Hematopoietic multipotent progenitor cell treated with erythropoietin and hydrocortisone succinate and interleukin-3 and kit ligand, for 17 days (in vitro differentiated cells): ENCODE data around the gene ZHX3.

ENCODE experiments used
- DNase-seq: peaks from one replicate; pipeline ENCODE4 v3.0.0-alpha.2; 2015; ENCODE audit warnings: low spot score

Gene ZHX3

DNA sequence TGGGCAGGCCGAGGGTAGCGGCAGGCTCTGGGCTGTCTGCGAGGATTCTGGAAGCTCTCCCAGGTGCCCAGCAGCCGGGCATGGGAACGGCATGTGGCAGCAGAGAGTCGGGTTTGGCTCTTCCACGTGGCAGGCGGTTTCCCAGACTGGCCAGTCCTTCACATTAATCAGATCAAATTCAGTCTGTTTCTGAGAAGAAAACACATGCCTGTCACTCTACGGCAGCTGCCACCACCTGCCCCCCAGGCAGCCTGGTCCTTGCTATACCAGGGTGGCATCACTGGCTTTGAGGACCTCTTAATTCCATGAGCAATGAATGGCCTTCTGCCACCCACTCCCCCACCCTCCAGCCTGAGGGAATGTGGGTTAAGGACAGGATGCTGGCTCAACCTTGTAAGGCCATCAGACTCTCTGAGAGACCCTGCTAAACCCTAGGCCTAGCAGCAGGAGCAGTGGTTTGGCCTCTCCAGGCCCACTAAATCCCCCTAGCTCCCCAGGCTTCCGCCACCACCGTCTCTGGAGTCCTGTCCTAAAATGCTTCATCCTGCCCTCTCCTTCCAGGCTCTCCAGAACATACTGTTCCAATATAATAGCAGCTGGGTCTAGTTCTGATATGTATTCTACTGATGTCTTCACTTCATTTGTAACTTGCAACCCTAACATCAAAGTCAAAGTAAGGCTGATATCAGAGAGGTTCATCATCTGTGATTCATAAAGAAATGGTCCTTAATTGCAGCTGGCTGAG is 132.3 kb downstream of the ZHX3 start:
- DNase-seq = no peak

DNA sequence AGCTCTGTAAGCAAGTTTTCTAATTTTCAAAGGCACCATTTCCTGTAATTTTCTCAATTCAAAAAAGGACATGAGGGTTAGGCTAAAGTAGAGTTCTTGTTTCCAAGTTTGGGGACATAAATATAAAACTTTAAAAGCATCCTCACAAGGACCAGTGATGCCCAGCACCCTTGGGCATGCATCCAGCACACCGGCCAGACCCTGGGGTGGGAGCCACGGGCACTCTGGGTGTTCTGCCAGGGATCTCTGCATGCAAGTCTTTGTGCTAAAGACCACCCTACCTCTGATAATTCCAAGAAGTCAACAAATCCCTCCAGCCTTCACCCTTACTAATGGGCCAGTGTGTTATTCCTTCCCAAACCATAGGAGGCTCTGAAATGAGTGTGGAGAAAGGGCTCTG is 133.7 kb downstream of the ZHX3 start:
- no peak for DNase-seq

DNA sequence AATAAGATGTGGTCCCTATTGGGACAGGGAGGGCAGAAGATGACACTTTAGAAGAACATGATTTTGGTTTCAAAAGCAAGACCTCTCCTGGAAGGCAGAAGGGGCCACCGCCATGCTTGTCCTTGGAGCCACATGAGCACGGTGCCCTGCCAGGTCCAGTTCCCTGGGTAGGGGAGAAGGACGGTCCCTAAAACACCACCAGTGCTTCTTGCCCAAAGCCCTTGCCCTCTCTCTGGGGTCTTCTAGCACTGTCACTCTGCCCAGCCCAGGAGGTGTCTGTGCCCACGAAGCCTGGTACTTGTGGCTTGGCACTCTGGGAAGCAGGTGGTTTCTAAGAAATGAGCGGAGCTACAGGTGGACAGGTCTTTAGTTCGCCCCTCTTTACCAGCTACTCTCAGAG is 134.1 kb downstream of the ZHX3 start:
- no peak for DNase-seq

GRCh38 chr20:41182296-41183212 is 135.0 kb downstream of the ZHX3 start:
- no peak for DNase-seq

DNA sequence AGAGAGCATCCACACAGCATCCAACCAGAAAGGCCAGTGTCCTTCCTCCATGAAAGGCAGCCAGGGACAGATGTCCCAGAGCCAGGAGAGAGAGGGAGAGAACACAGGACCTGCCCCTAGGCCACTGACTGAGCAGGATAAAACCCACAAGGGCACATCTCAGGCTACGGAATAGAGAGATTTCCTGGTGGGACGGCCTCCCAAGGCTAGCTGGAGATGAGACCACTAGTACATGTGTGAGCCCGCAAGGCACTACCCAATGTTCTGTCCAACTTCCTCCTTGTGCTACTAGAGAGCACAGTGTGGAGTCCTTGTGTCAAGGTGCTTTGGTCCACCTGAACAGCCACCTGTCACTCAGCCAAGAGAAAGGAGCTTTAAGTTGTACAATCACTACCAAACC is 136.0 kb downstream of the ZHX3 start:
- no peak for DNase-seq

- DNase-seq = no peak
Observed at GRCh38 chr20:41180599-41181333, 136.8 kb downstream of the ZHX3 start.

GRCh38 chr20:41179961-41180360 is 137.6 kb downstream of the ZHX3 start:
- DNase-seq = no peak

DNA sequence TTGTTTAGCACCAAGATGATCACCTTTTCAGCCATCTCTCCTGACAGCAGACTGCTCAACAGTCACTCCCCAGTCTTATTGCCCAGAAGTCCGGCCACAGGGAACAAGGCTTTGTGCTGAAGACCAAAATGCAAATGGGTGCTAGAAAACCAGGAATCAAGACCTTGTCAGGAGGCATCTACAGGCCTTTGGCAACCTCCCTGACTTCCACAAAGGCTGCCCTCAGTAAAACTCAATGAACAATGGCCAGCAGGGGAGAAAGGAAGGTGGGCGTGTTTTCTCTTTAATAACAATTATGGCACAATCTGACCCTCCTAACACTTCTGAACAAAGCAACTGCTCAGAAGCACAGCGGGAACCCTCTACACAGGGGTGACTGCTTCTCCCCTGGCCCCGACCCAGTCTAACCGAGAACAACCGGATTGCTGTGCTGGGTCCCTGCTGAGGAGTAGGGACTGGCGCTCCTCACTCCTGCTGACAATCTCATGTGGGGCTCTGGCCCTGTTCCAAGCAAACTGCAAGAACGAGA is 138.6 kb downstream of the ZHX3 start:
- DNase-seq = no peak

DNA sequence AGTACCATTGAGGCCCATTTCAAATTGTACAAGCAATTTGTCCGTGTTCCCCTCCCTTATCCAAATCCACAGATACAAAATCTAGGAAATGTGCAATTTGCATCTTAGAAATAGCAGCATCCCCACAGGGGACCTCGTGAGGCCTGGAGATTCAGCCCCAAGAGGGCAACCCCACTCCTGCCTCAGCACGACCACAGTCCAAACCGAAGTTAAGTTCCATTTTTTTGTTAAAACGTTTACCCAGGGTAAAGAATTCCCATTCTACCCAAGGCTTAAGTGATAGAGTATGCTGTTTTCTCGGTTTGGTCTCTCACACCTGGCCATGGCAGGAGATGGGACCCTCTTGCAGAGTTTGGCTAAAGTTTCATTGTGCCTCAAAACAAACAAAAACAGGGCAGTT is 139.0 kb downstream of the ZHX3 start:
- DNase-seq = no peak

DNA sequence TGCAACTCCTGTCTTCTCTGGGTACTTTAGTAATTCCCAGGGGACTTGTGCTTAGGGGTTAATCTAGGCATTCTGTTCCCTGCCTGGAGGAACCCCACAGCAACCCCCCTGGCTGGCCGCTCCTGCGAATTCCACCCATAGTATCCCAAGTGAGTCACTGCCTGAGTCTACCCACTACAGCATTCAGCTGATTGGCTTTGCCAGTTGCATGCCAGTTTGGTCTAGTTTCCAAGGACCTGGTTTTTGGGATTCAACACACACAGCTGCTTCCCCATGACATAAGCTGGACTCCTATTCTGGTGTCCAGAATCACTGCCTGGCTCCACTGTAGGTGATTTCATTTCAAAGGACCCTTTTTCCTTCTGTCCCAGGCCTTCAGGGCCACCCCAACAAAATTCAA is 139.9 kb downstream of the ZHX3 start:
- DNase-seq = no peak

GRCh38 chr20:41176711-41177552 is 140.6 kb downstream of the ZHX3 start:
- DNase-seq = no peak

DNA sequence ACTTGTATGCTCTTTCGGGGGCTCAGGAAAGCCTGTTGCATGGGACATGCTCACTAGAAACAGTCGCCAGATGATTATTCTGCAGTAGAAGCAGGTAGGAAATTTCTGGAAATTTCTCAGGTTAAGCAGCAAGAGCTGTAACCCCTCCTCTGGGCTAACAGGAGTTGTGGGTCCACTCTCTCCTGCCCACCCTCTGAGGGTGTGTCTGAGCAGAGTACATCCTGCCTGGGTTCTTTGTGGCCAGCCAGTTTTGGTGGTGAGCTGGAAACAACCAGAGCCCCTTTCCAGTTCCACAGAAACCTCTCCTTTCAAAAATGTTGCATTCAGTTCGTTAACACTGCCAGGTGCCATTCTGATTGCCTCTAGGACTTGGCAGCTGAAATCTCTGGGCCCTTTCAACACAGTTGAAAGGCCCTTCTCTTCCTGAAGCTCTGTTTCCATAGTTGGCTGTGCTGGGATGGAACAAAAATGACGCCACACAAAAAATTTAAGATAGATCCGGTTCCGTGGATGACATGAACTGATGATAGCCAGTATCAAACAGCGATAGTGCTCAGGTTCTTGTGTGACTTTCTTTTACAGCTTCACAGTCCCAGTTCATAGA is 141.7 kb downstream of the ZHX3 start:
- DNase-seq = no peak

- no peak for DNase-seq
Observed at GRCh38 chr20:41175201-41175651, 142.3 kb downstream of the ZHX3 start.

DNA sequence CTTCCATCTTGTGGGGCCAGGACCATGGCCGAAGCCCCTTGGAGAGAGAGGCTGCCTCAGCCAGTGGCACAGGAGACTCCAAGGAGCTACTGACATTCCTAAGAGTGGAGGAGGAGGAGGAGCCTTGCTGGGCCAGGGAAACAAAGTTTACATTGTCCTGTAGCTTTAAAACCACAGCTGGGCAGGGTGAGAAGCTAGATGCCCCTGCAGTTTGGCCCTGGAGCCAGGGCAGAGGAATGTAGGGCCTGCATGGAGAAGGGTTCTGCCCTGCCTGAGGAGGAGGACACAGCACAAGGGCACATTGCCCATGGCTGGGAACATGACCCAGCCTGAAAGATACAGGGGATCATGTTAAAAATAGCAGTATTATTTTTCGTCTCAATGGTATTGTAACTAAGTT is 142.7 kb downstream of the ZHX3 start:
- no peak for DNase-seq

- no peak for DNase-seq
Observed at GRCh38 chr20:41174373-41174772, 143.2 kb downstream of the ZHX3 start.

- DNase-seq = no peak
Observed at GRCh38 chr20:41173791-41174341, 143.7 kb downstream of the ZHX3 start.

GRCh38 chr20:41173161-41173721 is 144.3 kb downstream of the ZHX3 start:
- peak; percentile 62 for DNase-seq

DNA sequence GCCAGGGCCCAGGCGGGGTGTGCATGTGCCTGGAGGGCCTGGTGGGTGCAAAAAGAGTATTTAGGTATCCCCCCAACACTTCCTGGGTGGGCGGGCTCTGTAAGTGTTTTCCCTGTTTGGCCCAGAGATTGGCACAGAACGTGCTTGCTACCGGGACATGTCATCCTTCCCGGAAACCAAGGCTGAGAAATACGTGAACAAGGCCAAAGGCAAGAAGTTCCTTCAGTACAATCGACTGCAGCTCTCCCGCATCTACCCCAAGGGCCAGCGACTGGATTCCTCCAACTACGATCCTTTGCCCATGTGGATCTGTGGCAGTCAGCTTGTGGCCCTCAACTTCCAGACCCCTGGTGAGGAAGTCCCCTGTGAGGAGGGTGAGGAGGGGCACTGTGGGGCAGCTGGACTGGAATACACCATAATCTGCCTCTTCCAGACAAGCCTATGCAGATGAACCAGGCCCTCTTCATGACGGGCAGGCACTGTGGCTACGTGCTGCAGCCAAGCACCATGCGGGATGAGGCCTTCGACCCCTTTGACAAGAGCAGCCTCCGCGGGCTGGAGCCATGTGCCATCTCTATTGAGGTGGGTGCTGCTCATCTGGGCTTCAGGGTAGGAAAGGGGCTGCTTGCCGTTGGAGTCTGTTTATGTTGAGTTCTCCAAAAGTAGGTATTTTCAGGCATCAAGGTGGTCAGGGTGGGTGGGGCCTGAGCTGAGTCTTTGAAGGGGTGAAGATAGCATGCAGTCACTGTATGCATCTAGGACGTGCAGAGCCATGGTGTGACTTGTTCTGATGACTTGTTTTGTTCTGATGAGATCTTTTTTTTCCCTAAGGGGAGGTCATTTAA is 145.0 kb downstream of the ZHX3 start:
- DNase-seq = no peak

DNA sequence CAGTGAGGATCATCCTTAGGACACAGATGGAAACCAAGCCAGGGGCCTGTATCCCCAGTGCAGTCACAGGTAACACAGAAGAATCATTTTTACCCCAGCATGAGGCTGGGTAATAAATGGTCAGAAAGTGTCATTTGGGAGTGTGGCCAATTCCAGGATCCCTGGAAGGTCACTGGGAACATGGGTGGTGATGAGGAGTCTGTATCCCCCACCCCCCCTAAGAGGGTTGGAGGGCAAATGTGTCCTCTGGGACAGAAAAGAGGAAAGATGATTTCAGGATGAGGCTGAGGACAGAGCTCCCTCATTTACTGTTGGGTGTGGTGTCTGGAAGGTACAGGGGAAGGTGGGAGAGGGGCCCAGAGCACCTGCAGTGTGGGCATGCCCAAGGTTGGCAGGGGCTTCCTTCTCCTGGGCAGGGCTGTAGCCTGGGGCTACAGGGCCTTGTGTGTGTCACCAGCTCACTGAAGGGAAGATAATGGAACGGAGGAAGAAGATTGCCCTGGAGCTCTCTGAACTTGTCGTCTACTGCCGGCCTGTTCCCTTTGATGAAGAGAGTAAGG is 145.7 kb downstream of the ZHX3 start:
- no peak for DNase-seq
